Testis (tissue), 2 donors: Measurements from ENCODE around the gene SGPP2.

Experiments used
- POLR2A ChIP-seq: fragments of 450-650 bp; IDR thresholded peaks from one replicate; pipeline ENCODE4 v1.6.1; 2017; ENCODE audit warnings: antibody characterized with exemption, mild to moderate bottlenecking, moderate library complexity
- TF ChIP-seq, protein P1 (sequence below), 3 experiments: fragments of 450-650 bp in 2 of 3; fragments of 200-600 bp in 1 of 3; sonication (generic) in 1 of 3; IDR thresholded peaks; one replicate each; pipeline ENCODE4 v1.5.1; 2016 to 2019; ENCODE audit warnings: antibody characterized with exemption in 3 of 3, mild to moderate bottlenecking in 2 of 3, moderate library complexity in 1 of 3

DNA sequence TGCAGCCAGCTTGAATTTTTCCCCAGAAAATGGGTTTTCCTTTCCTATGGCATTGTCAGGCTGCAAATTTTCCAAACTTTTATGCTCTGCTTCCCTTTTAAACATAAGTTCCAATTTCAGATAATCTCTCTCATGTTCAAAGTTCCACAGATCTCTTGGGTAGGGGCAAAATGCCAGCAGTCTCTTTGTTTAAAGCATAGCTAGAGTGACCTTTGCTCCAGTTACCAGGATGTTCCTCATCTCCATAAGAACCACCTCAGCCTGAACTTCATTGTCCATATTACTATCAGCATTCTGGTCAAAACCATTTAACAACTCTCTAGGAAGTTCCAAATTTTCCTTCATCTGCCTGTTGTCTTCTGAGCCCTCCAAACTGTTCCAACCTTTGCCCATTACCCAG is 68.3 kb downstream of the SGPP2 start:
- TF ChIP-seq, protein P1, sequence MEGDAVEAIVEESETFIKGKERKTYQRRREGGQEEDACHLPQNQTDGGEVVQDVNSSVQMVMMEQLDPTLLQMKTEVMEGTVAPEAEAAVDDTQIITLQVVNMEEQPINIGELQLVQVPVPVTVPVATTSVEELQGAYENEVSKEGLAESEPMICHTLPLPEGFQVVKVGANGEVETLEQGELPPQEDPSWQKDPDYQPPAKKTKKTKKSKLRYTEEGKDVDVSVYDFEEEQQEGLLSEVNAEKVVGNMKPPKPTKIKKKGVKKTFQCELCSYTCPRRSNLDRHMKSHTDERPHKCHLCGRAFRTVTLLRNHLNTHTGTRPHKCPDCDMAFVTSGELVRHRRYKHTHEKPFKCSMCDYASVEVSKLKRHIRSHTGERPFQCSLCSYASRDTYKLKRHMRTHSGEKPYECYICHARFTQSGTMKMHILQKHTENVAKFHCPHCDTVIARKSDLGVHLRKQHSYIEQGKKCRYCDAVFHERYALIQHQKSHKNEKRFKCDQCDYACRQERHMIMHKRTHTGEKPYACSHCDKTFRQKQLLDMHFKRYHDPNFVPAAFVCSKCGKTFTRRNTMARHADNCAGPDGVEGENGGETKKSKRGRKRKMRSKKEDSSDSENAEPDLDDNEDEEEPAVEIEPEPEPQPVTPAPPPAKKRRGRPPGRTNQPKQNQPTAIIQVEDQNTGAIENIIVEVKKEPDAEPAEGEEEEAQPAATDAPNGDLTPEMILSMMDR (IDR thresholded peaks at IDR 0.05): no peak
- no peak for TF ChIP-seq POLR2A
